Measurements from ENCODE around the gene MT2A.

DNA sequence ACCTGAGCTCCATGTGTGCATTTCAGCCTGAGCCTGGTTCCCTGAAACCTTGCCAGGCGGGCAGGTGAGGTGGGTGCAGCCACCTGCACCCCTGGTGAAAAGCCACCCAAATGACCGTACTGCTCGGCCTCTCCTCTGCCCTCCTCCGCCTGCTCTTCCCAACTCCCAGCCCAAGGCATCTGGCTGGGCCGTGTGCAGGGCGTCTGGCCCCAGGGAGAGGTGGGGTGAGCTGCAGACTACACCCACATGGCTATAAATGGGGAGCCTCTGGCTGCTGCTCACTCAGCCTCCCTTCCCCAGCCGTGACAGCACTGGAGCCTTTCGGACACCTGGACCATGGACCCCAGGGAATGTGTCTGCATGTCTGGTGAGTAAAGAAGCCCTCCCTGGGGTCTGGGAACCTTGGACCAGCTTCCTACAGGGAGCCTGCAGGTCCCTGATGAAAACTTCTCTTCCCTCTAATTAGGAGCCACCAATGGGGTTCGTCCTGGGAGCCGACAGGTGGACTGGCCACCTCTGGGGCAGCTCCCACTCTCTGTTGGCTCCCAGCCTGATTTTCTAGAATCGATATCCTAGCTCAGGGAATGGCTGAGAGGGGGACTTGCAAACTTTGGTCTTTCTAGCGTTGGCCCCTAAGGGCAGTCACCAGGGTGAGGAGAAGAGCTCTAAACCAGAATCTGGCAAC, 43.4 kb upstream of the MT2A start, which contains the start of gene MT4:
- TF ChIP-seq, protein P1, sequence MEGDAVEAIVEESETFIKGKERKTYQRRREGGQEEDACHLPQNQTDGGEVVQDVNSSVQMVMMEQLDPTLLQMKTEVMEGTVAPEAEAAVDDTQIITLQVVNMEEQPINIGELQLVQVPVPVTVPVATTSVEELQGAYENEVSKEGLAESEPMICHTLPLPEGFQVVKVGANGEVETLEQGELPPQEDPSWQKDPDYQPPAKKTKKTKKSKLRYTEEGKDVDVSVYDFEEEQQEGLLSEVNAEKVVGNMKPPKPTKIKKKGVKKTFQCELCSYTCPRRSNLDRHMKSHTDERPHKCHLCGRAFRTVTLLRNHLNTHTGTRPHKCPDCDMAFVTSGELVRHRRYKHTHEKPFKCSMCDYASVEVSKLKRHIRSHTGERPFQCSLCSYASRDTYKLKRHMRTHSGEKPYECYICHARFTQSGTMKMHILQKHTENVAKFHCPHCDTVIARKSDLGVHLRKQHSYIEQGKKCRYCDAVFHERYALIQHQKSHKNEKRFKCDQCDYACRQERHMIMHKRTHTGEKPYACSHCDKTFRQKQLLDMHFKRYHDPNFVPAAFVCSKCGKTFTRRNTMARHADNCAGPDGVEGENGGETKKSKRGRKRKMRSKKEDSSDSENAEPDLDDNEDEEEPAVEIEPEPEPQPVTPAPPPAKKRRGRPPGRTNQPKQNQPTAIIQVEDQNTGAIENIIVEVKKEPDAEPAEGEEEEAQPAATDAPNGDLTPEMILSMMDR (IDR thresholded peaks at IDR 0.05; ENCODE audit: borderline replicate concordance, extremely low read depth, low read length, poor library complexity, severe bottlenecking): no peak
- no peak for TF ChIP-seq EZH2 (IDR thresholded peaks at IDR 0.05; ENCODE audit: borderline replicate concordance, low read depth, low read length, severe bottlenecking)

Measured in DND-41 (cell line).